GM21717 (cell line): ENCODE data around the gene ZNF101.
A peak's percentile ranks its signal among the peaks of the same experiment; 100 is the strongest.

Experiments used
- ATAC-seq: cut with Tn5 transposase; IDR thresholded peaks from one replicate; pipeline ENCODE4 v1.9.1; 2021; ENCODE audit warnings: mild to moderate bottlenecking, moderate library complexity; ENCODE audit not compliant: unreplicated experiment

ZNF101 gene

DNA sequence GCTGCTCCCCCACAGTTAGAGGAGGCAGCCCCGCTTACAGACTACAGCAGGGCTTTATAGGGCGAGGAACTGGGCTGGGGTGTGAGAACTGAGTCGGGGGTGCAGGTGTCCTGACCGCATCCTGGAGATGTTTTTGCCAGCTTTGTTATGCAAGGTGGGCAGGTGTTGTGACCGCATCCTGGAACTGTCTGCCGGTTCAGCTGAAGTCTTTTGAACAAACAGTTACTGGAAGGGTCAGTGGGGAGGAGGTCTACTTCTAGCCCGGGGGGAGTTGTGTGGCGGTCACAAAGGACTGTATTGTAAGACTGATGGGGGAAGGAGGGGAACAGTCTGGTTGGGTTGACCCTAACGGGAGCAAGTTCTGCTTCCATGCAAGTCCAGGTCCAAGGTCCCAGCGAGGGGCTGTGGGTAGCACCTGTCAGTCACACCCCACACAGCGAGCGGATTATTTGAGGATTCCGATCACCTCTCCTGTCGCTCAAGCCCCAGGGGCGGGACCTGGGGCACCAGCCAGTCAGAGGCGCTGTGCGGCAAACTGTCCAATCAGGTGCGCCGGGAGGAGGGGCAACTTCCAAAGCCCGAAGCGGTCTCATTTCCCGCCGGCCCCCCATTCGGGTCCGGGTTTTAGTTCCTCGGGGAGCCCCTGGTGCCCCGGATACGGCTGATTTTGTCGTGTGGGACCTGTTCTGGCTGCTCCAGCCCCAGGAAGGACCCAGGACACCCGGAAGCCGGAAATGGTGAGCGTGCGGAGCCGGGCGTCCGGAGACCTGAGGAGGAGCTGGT, at the start of gene ZNF101:
Gene ZNF101, plus strand, starts transcription at position 610 of the 783 bp plus-strand sequence. Its CDS starts 125 bp downstream, at position 735.
- ATAC-seq = peak; percentile 64

DNA sequence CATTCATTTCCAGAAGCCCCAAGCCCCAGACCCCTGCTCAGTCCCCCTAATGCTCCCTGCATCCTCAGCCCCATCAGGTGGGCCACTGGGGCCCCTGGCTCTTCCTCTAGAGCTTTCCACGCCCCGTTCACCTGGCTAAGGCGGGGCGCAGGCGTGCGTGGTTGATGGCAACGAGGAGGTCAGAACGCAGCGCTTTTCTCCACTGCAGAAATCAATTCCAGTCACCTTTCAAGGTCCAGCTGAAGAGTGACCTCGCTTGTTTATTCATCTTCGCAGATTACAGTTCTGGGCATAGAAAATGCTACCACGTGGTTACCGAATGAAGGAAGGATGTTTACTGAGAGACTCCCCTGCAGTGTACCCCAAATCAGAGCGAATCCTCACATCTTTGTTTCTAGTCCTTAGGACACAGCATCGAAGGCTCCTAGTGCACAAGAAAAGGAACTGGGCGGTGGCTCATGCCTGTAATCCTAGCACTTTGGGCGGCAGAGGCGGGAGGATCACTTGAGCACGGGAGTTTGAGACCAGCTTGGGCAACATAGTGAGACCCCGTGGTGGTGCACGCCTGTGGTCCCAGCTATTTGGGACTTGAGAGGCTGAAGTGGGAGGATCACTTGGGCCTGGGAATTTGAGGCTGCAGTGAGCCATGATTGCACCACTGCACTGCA, 49.3 kb upstream of the ZNF101 start:
- no peak for ATAC-seq

DNA sequence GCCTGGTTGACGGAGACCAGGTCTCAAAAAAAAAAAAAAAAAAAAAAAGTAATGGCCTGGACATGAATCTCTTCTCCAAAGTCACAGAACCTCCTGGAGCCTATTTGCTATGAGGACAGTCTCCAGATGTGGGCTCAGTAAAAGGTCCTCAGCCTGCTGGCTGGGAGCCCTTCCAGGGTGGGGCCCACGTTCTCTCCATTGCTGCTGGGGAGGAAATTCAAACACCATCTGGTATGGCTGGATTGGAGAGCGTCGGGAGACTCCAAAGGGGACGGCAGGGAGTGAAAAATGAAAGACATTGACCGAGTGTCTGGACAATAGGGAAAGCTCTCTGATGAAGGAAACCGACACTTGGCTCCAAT, 48.8 kb upstream of the ZNF101 start:
- no peak for ATAC-seq

DNA sequence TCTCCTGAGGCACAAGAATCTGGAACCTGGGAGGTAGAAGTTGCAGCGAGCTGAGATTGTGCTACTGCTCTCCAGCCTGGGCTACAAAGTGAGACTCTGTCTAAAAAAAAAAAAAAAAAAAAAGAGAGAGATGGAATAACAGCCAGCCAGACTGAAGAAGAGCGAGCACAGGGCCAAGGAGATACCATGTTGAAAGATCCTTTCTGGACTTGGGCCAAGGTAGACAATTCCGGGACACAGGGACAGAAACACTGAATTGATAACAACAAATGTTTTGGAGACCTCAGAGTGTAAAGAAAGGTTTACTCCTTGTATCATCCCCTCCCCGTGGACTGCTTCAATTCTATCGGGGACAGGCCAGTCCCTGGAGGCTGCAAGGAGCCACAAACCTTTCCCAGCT, 45.3 kb upstream of the ZNF101 start:
- ATAC-seq = no peak

DNA sequence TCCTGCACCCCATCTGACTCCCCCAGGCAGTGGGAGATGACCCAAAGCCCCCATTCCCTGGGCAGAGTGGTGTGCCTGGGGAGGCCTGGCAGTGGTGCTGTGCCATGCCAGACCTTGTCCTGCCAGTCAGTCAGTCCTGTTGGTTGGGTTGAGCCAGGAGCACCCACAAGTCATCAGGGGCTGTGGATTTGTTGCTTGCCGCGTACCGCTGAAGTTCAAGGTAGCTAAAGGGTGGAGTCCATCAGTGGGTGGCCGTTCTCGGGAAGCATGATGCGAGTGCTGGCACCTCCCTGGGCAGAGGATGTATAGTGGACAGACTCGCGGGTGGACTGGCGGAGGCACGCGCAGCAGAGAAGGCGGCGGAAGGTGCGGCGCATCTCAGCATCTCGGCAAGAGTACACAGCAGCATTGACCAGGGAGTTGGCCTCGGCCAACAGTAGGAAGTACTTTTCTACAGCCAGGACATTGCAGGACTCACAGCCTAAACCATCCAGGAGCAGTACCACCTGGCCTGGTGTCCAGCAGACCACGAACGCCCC, 44.5 kb upstream of the ZNF101 start:
- no peak for ATAC-seq

DNA sequence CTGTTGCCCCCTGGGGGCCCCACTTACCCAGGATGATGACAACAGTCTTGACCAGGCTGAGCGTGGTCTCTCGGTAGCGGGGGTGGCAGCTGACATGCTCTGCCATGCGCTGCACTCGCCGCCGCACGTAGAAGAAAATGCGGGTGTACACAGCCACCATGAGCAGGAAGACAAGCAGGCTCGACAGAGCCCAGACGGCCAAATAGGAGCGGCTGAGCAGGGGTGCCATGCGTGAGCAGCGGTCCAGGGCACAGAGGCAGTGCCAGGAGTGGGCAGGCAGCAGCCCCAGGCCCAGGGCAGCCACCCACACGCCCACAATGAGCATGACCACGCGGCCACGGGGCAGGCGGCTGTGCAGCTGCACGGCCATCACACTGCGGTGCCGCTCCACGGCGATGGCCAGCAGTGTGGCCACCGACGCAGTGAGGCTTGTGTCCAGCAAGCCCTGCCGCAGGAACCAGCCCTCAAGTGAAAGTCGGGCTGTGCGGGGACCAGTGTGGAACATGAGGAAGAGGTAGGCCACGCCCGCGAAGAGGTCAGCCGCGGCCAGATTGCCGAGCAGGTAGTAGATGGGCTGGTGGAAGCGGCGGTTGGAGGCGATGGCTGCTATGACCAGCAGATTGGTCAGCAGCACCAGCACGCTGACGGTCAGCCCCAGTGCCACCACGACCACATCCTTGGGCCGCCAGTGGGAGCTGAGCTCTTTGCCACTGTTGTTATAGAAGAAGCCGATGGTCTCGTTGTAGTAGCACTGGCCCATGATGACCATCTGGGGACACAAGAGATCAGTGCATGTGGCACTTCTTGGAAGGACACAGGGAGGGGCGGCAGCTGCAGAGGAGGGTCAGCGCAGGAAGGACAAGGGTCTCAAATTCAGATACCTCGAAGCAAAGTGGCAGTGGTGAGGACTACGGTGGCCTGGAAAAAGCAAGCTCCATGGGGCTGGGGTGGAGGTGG, 41.8 kb upstream of the ZNF101 start:
- no peak for ATAC-seq

DNA sequence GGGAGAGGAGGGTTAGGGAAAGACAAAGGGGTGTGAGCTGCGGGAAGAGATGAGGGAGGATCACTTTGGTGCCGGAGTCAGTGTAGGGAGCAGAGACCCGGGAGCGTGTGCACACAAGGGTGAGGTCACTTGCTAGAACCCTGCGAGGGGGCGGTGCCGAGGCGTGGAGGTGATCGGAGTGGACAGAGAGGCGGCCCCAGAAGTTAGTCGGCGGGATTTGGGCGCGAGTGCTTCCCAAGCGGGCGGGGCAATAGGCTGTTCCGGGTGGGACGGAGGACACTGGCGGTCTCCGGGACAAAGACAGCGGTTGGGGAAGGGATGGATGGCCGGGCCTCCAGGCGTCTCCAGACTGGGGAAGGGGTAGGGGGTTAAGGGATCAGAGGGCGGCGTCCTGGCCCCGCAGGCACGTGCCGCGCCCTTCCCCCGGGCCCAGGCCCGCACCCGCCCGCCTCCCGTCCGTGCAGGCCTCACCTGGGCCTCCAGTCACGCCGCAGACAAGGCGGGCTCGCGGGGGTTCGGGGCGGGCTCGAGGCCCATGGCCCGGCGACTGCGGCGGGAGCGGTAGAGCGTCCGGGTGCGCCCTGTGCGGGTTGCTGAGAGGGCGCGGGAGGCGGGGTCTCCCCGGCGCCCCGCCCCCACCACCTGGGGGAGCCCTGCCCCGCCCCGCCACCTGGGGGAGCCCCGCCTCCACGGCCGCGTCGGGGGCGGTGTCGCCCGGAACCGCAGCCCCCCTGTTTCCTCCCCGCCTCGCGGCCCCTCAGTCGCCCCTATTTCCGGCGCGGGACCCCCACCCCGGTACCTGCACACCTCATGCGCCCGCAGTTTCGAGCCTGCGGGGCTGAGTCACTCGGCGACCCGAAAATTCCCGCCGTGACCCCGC, 40.8 kb upstream of the ZNF101 start, which contains the start of gene LPAR2:
Gene LPAR2, minus strand, starts transcription at position 600 of the 880 bp plus-strand sequence. CDS start 945 bp downstream, outside the sequence.
- ATAC-seq = peak; percentile 44

DNA sequence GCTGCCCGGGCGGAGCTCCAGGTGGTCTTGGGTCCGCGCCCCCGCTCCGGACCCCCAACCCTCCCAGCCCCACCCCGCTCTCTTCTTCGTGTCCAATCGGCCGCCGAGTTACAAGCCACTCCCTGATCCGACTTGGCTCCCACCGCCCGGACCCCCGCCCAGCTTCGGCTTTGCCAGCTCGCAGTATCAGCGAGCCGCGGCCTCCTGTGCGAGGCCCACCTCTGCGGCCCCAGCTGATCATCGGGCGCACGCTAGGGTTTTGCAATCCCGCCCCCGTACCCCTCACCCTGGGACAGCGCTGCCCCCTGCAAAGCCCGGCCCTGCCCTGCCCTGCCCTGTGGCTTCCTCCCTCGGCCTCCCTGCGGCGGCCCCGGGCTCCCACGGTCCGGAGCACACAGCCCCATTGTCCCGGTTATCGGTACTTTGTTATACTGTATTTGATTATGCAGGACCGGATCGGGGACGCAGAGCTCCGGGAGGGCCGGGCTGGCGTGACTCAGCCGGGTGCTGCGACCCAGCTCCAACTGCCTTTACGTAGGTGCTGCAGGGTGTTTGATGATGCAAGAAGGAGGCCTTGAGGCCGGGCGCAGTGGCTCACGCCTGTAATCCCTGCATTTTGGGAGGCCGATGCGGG, 40.0 kb upstream of the ZNF101 start:
- ATAC-seq = no peak

DNA sequence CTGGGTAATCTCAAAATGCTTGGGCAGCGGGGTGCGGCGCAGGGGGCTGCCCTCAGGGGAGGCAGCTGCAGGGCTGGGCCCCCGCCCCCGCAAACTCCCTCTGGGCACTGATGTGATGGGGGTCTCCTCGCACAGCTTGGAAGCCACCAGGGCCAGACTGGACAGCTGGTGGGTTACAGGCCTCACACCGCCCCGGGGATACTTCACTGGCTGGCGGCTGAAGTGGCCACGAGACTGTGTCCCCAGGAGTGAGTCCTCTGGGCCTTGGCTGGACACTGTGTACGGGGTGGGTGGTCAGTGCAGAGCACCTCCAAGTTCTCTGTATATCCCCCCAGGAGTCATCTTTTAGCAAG, 38.6 kb upstream of the ZNF101 start:
- ATAC-seq = no peak

DNA sequence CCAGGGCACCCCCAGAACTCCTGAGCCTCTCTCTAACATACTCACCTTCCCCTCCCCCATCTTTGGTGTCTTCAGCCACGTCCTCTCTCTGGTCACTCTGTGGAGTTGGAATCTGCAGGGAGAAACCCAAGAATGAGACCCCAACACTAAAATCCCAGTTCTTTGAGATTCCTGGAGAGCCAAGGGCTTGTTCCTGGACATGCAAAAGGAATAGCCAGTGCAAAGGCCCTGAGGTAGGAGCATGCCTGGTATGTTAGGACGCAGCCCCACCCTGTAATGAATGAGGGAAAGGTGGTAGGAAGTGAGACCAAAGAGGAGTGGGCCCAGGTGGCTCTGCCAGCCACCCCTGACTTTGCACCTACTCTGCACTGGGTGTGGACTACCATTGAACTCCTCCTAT, 38.2 kb upstream of the ZNF101 start:
- no peak for ATAC-seq

DNA sequence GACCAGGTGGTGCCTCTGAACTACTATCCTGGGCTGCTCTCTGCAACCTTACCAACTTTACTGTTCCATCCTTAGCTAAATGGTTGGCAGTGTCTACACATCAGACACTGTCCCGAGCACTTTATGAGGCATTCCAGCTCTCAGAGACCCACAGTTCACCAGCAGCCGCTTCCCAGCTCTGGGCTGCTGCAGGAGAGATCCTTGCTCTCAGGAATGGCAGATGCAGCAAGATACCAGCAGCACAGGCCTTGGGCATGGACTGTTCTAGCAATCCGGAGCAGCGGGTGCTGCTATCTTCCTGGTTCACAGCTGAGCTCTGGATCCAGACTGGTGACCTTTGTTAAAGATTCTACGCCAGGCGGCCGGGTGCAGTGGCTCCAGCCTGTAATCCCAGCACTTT, 37.3 kb upstream of the ZNF101 start:
- no peak for ATAC-seq

DNA sequence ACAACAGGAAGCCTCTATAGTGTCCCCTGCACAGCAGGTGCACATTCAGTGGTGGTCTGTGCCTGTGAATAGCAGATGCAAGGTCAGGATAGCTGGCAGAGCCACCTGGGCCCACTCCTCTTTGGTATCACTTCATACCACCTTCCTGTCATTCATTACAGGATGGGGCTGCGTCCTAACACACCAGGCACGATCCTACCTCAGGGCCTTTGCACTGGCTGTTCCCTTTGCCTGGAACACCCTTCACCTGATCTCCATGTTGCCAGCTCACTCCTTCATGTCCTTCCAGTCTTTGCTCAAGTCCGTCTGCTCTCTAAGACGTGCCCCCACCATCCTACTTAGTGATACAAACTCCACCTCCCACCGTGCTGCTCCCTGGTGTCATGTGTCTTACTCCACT, 36.0 kb upstream of the ZNF101 start:
- no peak for ATAC-seq

DNA sequence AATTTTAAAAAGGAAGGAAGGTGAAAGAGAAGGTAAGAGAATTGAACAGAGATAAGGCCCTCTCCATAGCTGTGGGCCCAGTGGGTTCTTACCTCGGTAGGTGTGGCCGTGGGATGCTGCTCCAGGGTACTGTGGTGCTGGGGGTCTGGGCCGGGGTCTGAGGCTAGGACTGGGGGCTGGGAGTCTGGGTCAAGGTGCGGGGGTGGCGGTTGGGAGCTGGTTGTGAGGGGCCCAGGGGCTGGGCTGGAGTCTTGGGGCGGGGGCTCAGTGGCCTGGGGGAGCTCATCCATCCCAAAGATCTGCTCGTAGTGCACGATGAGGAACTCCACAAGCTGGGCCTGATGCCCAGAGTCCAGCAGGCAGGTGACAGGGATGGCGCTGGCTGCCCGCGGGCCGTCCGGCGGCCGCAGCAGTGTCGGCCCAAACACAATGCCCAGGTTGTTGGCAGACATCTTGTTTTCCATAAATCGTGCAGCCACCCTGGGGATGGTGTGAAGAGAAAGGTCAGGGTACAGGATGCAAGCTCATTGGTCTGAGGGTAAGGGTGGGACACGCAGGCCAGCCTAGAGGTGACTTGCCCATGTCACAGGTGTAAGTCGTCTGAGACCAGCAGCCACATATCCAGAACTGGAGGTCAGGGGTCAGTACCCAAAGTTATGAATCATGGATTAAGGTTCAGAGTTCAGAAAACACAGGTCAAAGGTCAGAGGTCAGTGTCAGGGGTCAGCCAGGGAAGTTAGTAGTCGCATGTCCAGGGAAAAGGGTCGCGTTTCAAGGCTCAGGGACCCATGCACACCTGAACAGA, 34.7 kb upstream of the ZNF101 start:
- no peak for ATAC-seq

DNA sequence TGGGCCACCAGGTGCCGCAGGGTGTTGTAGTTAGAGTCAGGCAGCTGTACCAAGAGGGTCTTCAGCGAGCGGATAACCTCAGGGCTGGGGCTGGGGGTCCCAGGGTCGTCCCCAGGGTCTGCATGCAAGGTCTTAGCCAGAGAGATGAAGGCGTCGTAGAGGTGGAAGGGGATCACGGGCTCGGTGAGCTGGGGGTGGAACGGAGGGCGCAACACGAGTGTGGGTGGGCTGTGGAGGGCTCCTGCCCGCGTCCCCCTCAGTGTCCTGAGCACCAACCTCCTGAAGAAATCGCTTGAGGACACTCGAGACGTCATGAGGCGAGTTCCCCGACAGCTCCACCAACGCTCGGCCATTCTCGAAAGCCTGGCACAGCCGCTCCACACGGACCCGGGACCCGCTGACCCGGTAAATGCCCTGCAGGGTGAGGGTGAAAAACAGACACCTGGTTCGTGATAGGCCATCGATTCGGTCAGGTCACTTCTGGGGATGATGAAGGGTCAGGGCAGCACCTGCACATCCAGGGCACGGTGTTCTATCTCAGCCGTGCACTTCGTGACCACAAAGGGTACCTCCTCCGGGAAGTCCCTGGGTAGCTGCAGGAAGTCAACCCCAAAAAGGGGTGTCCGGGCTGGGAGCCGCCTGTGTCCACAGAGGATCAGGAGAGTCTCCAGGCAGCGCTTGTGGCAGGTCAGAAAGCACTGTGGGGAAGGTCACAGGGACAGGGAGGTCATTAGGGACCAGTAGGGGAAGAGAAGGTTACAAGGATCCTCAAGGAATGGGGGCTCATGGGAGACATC, 33.9 kb upstream of the ZNF101 start:
- ATAC-seq = no peak

DNA sequence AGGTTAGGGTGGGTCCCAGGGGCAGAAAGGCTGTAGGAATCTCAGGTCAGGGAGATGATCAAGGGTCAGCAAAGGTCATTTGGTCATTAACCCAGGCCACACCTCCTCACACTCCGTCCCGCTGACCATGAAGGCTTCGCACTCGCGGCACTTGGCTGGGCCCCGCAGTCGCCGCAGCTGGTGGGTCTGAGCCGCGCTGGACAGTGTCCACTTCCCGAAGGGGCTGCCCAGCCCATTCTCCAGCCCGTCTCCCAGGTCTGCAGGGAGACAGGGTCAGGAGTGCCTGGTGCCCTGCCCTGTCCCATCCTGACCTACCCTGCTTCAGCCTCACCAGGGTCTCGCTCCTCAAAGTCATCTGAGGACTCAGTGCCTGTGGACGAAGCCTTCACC, 33.3 kb upstream of the ZNF101 start:
- no peak for ATAC-seq

DNA sequence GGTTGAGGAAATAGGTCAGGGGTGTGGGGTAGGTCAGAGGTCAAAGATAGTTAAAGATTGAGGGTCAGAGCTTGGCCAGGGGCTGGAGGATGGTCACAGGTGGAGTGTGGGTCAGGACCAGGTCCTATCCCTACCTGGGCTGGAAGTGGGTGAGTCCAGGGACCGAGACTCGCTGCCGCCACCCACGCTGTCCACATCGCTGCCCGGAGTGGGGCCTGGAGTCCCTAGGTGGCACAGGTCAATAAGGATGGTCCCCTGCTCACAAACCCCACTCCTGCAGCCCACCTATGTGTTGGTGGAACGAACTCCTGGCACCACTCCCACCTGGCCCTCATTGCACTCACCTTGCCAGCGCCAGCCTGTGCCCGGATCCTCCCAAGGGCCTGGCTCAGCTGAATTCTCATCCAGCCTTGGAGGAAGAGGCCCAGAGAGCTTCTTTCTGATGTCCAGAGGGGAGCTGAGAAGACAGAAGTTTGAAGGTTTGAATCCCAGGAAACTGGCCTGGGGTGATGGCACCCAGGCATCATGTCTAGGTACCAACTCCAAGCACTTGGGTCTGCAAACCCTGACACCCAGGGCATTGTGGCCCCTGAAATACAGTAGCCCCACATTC, 32.0 kb upstream of the ZNF101 start:
- no peak for ATAC-seq

DNA sequence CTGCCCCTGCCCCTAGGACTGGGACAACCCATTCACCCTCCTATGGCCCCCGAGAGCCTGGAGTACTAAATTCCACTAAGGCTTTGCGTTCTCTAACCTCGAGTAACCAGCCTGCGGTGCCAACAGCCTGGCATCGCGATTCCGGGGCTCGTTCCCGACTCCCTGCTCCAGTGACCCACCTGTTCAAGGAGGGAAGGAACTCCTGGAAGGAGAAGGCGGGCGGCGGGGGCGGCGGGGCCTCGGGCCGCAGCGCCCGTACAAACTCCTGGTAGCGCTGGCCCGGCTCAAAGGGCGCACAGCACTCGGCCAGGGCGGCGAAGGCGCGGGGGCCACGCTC, 31.5 kb upstream of the ZNF101 start:
- ATAC-seq = no peak
